ENCODE data around the gene CAST. TPM values are rescaled to one million over a fixed set of nuclear protein-coding genes. Genes with fewer than 3 reads are reported as not detected.

The CAST gene
- total and polyA plus RNA-seq, 8 donors: 26.5 to 100 (median 63.6) TPM

DNA sequence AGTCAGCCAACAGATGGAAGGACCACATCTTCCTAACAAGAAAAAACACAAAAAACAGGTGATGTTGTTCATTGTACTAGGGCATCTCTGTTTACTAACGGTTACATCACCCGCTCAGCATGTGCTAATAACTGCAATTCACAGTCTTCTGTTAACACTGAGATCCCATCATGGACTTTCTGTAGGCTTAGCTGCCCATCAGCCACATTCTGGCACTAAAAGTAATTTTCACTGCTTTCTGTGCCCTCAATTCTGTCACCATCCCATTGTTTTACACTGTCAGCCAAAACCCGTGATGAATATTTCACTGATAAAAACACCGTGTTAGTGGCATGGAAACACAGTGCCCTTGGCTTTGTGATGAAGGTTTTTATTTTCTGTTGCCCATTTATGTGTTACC lies 64.6 kb downstream of the CAST start:
- no peak for TF ChIP-seq CTCF (IDR thresholded peaks at IDR 0.05)
- FAIRE-seq (no peak), ATAC-seq (no peak), DNase-seq (no peak)
- H3K36me3 ChIP-seq: peaks cover 0 to 7% (median 6%) of the 10 kb centered on the region in 3 donors
- 65 to 72% methylated on average over 4 of the region's 4 CpGs for WGBS, 2 donors
- no peak overlapping the region for H3K27ac ChIP-seq
- peaks cover 0 to 3% (median under 1%) of the 10 kb centered on the region in 3 donors for H3K4me1 ChIP-seq
- intact Hi-C loops (cut with DNase I): no loop called here
- no peaks in the 10 kb centered on the region for H3K9me3 ChIP-seq
- H3K27me3 ChIP-seq: no peaks in the 10 kb centered on the region
- H3K4me3 ChIP-seq: no peak overlapping the region

- no peaks in the 10 kb centered on the region for H3K27me3 ChIP-seq
- ATAC-seq (no peak), FAIRE-seq (no peak), DNase-seq (no peak)
- H3K36me3 ChIP-seq: peaks cover 0 to 7% (median 6%) of the 10 kb centered on the region in 3 donors
- no peak for TF ChIP-seq CTCF (IDR thresholded peaks at IDR 0.05)
- H3K4me3 ChIP-seq: no peak overlapping the region
- intact Hi-C loops (cut with DNase I): no loop called here
- no peak overlapping the region for H3K27ac ChIP-seq
- H3K4me1 ChIP-seq: no peaks in the 10 kb centered on the region
- H3K9me3 ChIP-seq: no peaks in the 10 kb centered on the region
These were observed 67.0 kb downstream of the CAST start for GRCh38 chr5:96729156-96729555.

DNA sequence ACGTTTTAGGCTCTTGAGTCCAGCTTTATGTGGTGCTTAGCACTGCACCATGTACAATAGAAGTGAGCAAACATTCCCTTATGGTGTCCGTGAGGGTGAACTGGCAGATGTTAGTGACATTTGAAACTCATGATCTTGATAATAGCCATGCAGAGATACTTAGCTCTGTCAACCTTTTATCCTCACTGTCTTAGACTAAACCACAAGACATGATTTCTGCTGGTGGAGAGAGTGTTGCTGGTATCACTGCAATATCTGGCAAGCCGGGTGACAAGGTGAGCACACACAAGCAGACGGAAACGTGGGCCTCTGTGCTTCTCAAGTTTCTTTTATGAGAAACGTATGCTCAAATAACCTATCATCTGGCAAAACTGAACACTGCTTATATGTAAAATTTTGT lies 68.4 kb downstream of the CAST start:
- Histone ChIP-seq H3K36me3 (peaks cover 0 to 7% (median 6%) of the 10 kb centered on the region in 3 donors), H3K4me1 (no peaks in the 10 kb centered on the region), H3K9me3 (no peaks in the 10 kb centered on the region), H3K27me3 (no peaks in the 10 kb centered on the region), H3K4me3 (no peak overlapping the region), H3K27ac (no peak overlapping the region)
- intact Hi-C loops (cut with DNase I): no loop called here
- ATAC-seq (peak in 2 of 4 donors; percentile 38 to 68), DNase-seq (no peak), FAIRE-seq (no peak)
- TF ChIP-seq CTCF (IDR thresholded peaks at IDR 0.05): no peak
- WGBS, 2 donors: 75 to 78% methylated on average over 6 of the region's 6 CpGs

DNA sequence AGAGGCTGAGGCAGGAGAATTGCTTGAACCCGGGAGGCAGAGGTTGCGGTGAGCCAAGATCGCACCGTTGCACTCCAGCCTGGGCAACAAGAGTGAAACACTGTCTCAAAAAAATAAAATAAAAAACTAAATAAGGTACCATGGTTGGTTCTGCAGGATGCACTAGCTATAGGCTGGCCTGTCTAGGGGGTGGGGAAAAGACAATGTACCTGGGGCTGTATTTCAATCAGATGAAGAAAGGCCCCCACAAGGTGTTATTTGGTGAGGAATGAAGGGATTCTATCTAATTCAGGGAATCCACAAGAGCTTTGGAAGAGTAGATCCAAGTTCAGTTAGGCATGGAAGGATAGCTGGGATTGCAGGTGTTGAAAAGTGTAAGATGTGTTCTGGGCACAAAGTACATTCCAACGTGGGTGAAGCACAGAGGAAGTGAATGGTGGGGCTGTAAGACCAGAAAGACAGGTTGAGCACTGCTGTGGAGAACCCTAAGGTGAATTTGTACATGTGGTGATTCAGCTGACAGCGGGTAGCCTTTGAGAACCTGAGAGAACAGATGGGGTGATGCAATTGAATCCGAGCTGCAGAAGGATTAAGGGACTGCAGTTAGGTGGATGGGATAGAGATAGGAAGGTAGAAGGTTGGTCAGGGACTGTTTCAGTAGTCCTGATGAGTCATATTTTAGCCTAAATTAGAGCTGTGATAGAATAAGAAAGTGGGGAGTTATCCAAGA lies 71.8 kb downstream of the CAST start:
- H3K27me3 ChIP-seq: no peaks in the 10 kb centered on the region
- FAIRE-seq (no peak), ATAC-seq (peak in 3 of 4 donors; percentile 27 to 67 (median 46)), DNase-seq (no peak)
- no peaks in the 10 kb centered on the region for H3K9me3 ChIP-seq
- 80 to 82% methylated on average over 7 of the region's 7 CpGs for WGBS, 2 donors
- no peak overlapping the region for H3K27ac ChIP-seq
- H3K4me1 ChIP-seq: no peaks in the 10 kb centered on the region
- no peak overlapping the region for H3K4me3 ChIP-seq
- no peak for TF ChIP-seq CTCF (IDR thresholded peaks at IDR 0.05)
- intact Hi-C loops (cut with DNase I): no loop called here
- H3K36me3 ChIP-seq: peaks cover 0 to 31% (median 19%) of the 10 kb centered on the region in 3 donors

GRCh38 chr5:96734871-96735325 lies 72.7 kb downstream of the CAST start:
- H3K36me3 ChIP-seq: peaks cover 0 to 41% (median 18%) of the 10 kb centered on the region in 3 donors
- no peak for DNase-seq
- H3K27ac ChIP-seq: no peak overlapping the region
- intact Hi-C loops (cut with DNase I): no loop called here
- no peaks in the 10 kb centered on the region for H3K4me1 ChIP-seq
- TF ChIP-seq CTCF (IDR thresholded peaks at IDR 0.05): no peak
- 52 to 64% methylated on average over 1 of the region's 1 CpG for WGBS, 2 donors
- FAIRE-seq: no peak
- peak in 1 of 4 donors; percentile 41 for ATAC-seq
- no peaks in the 10 kb centered on the region for H3K9me3 ChIP-seq
- no peaks in the 10 kb centered on the region for H3K27me3 ChIP-seq
- H3K4me3 ChIP-seq: no peak overlapping the region

All from pancreas (tissue), 10 donors.